ENCODE results near the gene ADAM15. TPM values are rescaled to one million over a fixed set of nuclear protein-coding genes. Genes with fewer than 3 reads are reported as not detected.

ADAM15 gene
- total RNA-seq, 4 donors from 2014 or later = 51.3 to 75.5 (median 65.6) TPM

DNA sequence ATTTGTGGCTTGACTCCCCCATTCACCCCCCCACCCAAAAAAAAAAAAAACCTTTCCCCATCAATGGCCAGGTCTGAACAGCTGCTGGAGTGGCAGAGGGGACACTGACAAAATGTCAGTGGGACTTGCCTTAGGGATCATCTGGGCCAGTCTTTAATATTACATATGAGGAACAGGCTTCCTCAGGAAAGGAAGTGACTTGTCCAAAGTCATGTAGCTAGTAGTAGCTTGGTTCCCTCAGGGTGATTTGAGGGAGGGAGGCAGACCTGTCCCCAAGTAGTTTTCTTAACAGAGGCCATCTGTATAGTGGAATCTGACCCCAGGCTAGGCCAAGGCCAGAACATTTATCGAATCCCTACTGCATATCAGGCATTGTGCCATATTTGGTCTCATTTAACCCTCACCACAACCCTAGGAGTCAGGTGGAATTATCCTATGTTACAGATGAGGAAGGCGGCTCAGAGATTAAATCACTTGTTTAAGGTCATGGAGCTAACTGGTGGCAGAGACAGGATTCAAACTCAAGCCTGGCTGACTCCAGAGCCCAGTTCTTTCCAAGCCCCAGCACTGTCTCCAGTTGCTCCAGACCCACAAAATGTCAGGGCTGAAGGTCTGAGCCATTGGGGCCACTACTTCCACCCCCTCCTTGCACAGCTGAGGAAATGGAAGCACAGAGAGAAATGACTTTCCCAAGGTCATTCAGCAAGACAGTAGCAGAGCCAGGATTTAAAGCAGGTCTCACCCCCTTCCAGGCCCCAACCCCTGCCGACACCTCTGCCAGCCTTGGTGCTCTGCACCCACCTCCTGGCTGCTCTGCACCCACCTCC is 38.1 kb upstream of the ADAM15 start:
- Histone ChIP-seq H3K4me3 (replicated peaks in 1 of 3) (no peak overlapping the region), H3K4me1 (peaks cover 56 to 71% of the 10 kb centered on the region in 2 donors), H3K27ac (peak overlapping the region in 2 of 3 donors; percentile 58 to 63), H3K36me3 (peaks cover 19 to 22% of the 10 kb centered on the region in 2 donors), H3K27me3 (no peaks in the 10 kb centered on the region), H3K9me3 (no peaks in the 10 kb centered on the region)
- 69 to 79% methylated on average over 3 of the region's 3 CpGs for WGBS, 2 donors
- intact Hi-C loops (cut with DNase I) = no loop called here
- TF ChIP-seq POLR2A (IDR thresholded peaks at IDR 0.05) = no peak
- TF ChIP-seq, protein P1, sequence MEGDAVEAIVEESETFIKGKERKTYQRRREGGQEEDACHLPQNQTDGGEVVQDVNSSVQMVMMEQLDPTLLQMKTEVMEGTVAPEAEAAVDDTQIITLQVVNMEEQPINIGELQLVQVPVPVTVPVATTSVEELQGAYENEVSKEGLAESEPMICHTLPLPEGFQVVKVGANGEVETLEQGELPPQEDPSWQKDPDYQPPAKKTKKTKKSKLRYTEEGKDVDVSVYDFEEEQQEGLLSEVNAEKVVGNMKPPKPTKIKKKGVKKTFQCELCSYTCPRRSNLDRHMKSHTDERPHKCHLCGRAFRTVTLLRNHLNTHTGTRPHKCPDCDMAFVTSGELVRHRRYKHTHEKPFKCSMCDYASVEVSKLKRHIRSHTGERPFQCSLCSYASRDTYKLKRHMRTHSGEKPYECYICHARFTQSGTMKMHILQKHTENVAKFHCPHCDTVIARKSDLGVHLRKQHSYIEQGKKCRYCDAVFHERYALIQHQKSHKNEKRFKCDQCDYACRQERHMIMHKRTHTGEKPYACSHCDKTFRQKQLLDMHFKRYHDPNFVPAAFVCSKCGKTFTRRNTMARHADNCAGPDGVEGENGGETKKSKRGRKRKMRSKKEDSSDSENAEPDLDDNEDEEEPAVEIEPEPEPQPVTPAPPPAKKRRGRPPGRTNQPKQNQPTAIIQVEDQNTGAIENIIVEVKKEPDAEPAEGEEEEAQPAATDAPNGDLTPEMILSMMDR (IDR thresholded peaks at IDR 0.05) = no peak
- no peak for DNase-seq

- H3K9me3 ChIP-seq = no peaks in the 10 kb centered on the region
- WGBS, 2 donors = 60 to 62% methylated on average over 6 to 8 of the region's 8 CpGs
- intact Hi-C loops (cut with DNase I) = no loop called here
- no peak overlapping the region for H3K27ac ChIP-seq
- no peak overlapping the region for H3K4me3 ChIP-seq (replicated peaks in 1 of 3)
- DNase-seq = no peak
- TF ChIP-seq, protein P1 (IDR thresholded peaks at IDR 0.05) = no peak
- no peak for TF ChIP-seq POLR2A (IDR thresholded peaks at IDR 0.05)
- H3K36me3 ChIP-seq = peaks cover 19 to 22% of the 10 kb centered on the region in 2 donors
- no peaks in the 10 kb centered on the region for H3K27me3 ChIP-seq
- peaks cover 56 to 71% of the 10 kb centered on the region in 2 donors for H3K4me1 ChIP-seq
These were observed 37.5 kb upstream of the ADAM15 start for GRCh38 chr1:155013632-155014031.

DNA sequence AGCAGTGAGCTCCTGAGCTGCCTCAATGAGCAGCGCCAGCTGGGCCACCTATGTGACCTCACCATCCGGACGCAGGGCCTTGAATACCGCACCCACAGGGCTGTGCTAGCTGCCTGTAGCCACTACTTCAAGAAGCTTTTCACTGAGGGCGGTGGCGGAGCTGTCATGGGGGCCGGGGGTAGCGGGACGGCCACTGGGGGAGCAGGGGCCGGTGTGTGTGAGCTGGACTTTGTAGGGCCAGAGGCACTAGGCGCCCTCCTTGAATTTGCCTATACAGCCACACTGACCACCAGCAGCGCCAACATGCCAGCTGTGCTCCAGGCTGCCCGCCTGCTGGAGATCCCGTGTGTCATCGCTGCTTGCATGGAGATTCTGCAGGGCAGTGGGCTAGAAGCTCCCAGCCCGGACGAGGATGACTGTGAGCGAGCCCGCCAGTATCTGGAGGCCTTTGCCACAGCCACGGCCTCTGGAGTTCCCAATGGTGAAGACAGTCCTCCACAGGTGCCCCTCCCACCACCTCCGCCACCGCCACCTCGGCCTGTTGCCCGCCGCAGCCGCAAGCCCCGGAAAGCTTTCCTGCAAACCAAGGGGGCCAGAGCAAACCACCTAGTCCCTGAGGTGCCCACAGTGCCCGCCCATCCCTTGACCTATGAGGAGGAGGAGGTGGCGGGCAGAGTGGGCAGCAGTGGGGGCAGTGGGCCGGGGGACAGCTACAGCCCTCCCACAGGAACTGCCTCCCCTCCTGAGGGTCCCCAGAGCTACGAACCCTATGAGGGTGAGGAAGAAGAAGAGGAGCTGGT is 36.2 kb upstream of the ADAM15 start:
- DNase-seq = no peak
- Histone ChIP-seq H3K27me3 (no peaks in the 10 kb centered on the region), H3K4me3 (replicated peaks in 1 of 3) (no peak overlapping the region), H3K9me3 (no peaks in the 10 kb centered on the region), H3K36me3 (peaks cover 19 to 22% of the 10 kb centered on the region in 2 donors), H3K27ac (peak overlapping the region in 1 of 3 donors; percentile 18), H3K4me1 (peaks cover 51 to 73% of the 10 kb centered on the region in 2 donors)
- intact Hi-C loops (cut with DNase I) = no loop called here
- TF ChIP-seq, protein P1 (IDR thresholded peaks at IDR 0.05) = no peak
- no peak for TF ChIP-seq POLR2A (IDR thresholded peaks at IDR 0.05)
- WGBS, 2 donors = 95 to 97% methylated on average over 14 to 16 of the region's 31 CpGs

DNA sequence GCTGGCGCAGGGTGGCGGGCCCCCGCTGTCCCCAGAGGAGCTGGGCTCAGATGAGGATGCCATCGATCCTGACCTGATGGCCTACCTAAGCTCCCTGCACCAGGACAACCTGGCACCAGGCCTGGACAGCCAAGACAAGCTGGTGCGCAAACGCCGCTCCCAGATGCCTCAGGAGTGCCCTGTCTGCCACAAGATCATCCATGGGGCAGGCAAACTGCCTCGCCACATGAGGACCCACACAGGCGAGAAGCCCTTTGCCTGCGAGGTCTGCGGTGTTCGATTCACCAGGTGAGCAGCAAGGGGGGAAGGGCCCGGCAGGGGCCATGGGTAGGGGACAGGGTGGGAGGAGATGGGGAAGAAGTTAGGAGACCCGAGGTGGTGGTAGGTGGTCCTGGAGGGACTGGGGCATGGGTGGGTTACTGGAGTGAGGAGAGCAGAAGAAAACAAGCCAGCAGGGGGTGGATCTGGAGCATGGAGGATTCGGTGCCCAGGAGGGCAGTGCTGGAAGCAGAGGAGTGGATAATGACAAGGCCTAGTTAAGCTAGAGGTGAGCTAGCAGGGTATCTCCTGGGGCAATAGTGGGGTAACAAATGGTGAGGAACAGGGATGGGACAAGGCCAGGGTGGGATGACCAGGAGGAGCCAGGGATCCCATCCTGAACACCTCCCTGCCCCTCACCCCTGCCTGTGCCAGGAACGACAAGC is 35.4 kb upstream of the ADAM15 start:
- TF ChIP-seq, protein P1 (IDR thresholded peaks at IDR 0.05) = no peak
- TF ChIP-seq POLR2A (IDR thresholded peaks at IDR 0.05) = no peak
- Histone ChIP-seq H3K4me3 (replicated peaks in 1 of 3) (no peak overlapping the region), H3K27me3 (no peaks in the 10 kb centered on the region), H3K9me3 (no peaks in the 10 kb centered on the region), H3K27ac (peak overlapping the region in 1 of 3 donors; percentile 18), H3K36me3 (peaks cover 19 to 22% of the 10 kb centered on the region in 2 donors), H3K4me1 (peaks cover 47 to 66% of the 10 kb centered on the region in 2 donors)
- no peak for DNase-seq
- intact Hi-C loops (cut with DNase I) = no loop called here
- 84 to 88% methylated on average over 8 to 9 of the region's 16 CpGs for WGBS, 2 donors
